Measurements from ENCODE around the gene CDH24. TPM values are rescaled to one million over a fixed set of nuclear protein-coding genes. Genes with fewer than 3 reads are reported as not detected.

Gene CDH24
- total RNA-seq, 6 experiments from 2014 or later = 0.26 to 0.74 (median 0.54) TPM

DNA sequence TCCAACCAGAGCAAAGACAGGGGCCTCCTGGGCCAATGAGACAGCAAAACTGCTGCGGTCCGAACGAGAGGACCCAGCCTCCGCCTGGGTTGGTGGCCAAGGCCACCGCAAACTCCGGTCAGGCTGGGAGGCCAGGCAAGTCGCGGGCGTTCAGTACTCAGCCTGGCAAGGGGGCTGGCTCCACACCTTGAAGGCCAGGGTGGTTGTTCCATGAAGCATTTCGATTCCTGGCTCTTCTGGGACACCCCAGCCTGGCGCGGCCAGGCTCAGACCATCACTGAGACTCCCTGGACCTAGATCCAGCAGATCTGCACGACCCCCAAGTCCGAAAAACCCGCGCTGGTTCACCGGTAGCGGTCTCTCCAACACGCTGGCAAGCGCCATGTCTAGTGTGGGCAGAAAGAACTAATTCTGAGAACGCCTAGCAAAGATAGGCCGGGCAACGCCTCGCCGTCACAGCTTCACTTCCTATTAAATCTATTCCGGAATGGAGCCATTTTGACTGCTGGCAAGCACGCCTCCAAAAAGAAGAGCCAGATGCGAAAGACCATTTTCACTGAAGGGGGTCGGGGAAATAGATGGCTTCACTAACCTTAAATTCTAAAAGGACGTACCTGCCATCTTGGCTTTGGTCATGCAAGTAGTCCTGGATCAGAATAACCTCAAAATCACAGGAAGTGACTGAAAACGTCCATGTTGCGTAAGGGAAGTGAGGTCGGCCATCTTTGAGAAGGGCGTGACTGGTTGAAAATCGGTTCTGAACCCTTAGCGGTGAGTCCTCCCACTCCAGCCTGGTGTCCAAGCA lies 22.6 kb downstream of the CDH24 start, which contains the start of gene PSMB5:
Gene PSMB5, minus strand, starts transcription at position 403 of the 805 bp plus-strand sequence. Its CDS starts 19 bp downstream, at position 384.
- ATAC-seq (peak; percentile 97 to 99 (median 98)), DNase-seq (peak; percentile 86 to 91 (median 89))
- peak within 1 kb of the TSS; percentile 83 to 96 (median 85) for H3K4me3 ChIP-seq
- no peaks in the 10 kb centered on the region for H3K9me3 ChIP-seq
- intact Hi-C loops (cut with DNase I) = no loop called here
- TF ChIP-seq POLR2A (IDR thresholded peaks at IDR 0.05) = peak; percentile 66
- TF ChIP-seq, protein P1, sequence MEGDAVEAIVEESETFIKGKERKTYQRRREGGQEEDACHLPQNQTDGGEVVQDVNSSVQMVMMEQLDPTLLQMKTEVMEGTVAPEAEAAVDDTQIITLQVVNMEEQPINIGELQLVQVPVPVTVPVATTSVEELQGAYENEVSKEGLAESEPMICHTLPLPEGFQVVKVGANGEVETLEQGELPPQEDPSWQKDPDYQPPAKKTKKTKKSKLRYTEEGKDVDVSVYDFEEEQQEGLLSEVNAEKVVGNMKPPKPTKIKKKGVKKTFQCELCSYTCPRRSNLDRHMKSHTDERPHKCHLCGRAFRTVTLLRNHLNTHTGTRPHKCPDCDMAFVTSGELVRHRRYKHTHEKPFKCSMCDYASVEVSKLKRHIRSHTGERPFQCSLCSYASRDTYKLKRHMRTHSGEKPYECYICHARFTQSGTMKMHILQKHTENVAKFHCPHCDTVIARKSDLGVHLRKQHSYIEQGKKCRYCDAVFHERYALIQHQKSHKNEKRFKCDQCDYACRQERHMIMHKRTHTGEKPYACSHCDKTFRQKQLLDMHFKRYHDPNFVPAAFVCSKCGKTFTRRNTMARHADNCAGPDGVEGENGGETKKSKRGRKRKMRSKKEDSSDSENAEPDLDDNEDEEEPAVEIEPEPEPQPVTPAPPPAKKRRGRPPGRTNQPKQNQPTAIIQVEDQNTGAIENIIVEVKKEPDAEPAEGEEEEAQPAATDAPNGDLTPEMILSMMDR (IDR thresholded peaks at IDR 0.05) = peak in 1 of 4 donors; percentile 32
- H3K27me3 ChIP-seq = no peaks in the 10 kb centered on the region
- 1% methylated on average over 29 of the region's 36 CpGs for WGBS (ENCODE audit: insufficient coverage, low coverage, low lambda C conversion rate, missing lambda C conversion rate)
- H3K27ac ChIP-seq = peak within 1 kb of the TSS; percentile 80 to 92 (median 82)
- peaks cover 0 to 30% (median 7%) of the 10 kb centered on the region in 4 donors for H3K36me3 ChIP-seq
- peaks cover 0 to 13% (median 3%) of the 10 kb centered on the region in 4 donors for H3K4me1 ChIP-seq

DNA sequence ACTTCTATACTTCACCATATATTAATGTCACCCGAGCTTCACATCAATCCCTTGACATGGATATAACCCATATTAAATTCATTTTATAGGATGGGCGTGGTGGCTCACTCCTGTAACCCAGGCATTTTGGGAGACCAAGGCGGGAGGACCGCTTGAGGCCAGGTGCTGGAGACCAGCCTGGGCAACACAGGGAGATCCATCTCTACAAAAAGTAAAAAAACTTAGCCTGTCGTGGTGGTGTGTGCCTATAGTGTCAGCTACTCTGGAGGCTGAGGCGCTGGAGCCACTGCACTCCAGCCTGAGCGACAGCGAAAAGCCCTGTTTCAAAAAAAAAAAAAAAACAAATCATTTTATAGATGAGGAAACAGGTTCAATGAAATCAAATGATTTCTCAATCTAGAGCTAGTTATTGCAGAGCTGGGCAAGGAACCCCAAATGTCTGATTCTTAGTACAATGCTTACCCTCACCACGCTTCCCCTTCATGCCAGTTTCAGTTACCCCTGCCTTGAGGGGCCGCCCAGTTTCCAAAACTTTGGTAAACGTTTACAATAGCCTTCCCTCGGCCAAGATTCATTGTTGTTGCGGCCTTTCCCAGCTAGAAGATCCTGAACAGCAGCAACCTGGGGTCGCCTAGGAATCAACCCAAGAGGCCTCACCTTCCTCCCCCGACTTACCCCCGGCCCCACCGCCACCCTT lies 23.4 kb downstream of the CDH24 start:
- Histone ChIP-seq H3K36me3 (peaks cover 0 to 37% (median 7%) of the 10 kb centered on the region in 4 donors), H3K27me3 (no peaks in the 10 kb centered on the region), H3K9me3 (no peaks in the 10 kb centered on the region), H3K4me1 (peaks cover 0 to 13% (median 3%) of the 10 kb centered on the region in 4 donors), H3K27ac (peak overlapping the region; percentile 80 to 92 (median 82)), H3K4me3 (peak overlapping the region; percentile 83 to 96 (median 85))
- DNase-seq (no peak), ATAC-seq (peak in 1 of 4 donors; percentile 2)
- TF ChIP-seq POLR2A (IDR thresholded peaks at IDR 0.05) = no peak
- TF ChIP-seq, protein P1 (IDR thresholded peaks at IDR 0.05) = no peak
- 45% methylated on average over 13 of the region's 17 CpGs for WGBS (ENCODE audit: insufficient coverage, low coverage, low lambda C conversion rate, missing lambda C conversion rate)
- intact Hi-C loops (cut with DNase I) = no loop called here

DNA sequence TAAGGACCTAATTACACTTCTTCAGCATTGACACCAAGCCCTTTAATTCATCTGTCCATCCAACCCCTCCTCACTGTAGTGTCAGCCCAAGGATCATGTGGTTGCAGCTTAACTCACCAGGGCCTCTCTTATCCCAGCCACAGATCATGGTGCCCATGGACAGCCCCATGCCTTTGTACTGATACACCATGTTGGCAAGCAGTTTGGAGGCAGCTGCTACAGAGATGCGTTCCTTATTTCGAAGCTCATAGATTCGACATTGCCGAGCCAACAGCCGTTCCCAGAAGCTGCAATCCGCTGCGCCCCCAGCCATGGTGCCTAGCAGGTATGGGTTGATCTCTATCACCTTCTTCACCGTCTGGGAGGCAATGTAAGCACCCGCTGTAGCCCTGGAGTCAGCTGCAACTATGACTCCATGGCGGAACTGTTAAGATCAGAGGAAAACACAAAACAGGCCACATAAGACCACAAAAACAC lies 24.0 kb downstream of the CDH24 start:
- DNase-seq (no peak), ATAC-seq (no peak)
- intact Hi-C loops (cut with DNase I) = no loop called here
- no peak overlapping the region for H3K27ac ChIP-seq
- TF ChIP-seq, protein P1 (IDR thresholded peaks at IDR 0.05) = no peak
- TF ChIP-seq POLR2A (IDR thresholded peaks at IDR 0.05) = no peak
- no peaks in the 10 kb centered on the region for H3K27me3 ChIP-seq
- WGBS (ENCODE audit: insufficient coverage, low coverage, low lambda C conversion rate, missing lambda C conversion rate) = 96% methylated on average over 8 of the region's 10 CpGs
- peak overlapping the region in 1 of 3 donors; percentile 83 for H3K4me3 ChIP-seq
- peaks cover 0 to 13% (median 3%) of the 10 kb centered on the region in 4 donors for H3K4me1 ChIP-seq
- H3K9me3 ChIP-seq = no peaks in the 10 kb centered on the region
- peaks cover 0 to 41% (median 7%) of the 10 kb centered on the region in 4 donors for H3K36me3 ChIP-seq

DNA sequence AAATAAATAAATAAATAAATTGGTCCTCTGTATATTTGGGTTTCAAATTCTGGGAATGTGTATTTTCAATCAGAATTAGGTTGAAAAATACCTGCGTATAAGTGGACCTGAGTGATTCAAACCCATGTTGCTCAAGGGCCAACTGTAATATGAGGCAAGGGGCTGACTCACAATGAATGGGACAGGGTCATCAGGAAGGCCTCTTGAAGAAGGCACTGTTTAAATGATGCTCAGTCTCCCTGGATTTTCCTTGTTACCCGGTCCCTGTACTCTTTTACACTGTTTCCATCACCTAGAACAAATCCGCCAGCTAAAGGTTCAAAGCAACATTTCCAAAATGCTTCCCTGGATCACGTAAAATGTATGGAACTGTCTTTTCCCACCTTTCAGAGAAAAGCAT lies 26.4 kb downstream of the CDH24 start:
- Histone ChIP-seq H3K27ac (no peak overlapping the region), H3K4me3 (no peak overlapping the region), H3K4me1 (peaks cover 0 to 13% (median 3%) of the 10 kb centered on the region in 4 donors), H3K36me3 (peaks cover 2 to 51% (median 11%) of the 10 kb centered on the region in 4 donors), H3K9me3 (no peaks in the 10 kb centered on the region), H3K27me3 (no peaks in the 10 kb centered on the region)
- WGBS (ENCODE audit: insufficient coverage, low coverage, low lambda C conversion rate, missing lambda C conversion rate) = 97% methylated on average over 4 of the region's 4 CpGs
- DNase-seq (no peak), ATAC-seq (no peak)
- intact Hi-C loops (cut with DNase I) = no loop called here
- TF ChIP-seq, protein P1 (IDR thresholded peaks at IDR 0.05) = no peak
- no peak for TF ChIP-seq POLR2A (IDR thresholded peaks at IDR 0.05)

Data from right lobe of liver (tissue), 6 donors.